ENCODE data around the gene CLCNKB. TPM values are rescaled to one million over a fixed set of nuclear protein-coding genes. Genes with fewer than 3 reads are reported as not detected.

CLCNKB gene
- total and polyA plus RNA-seq, 4 donors, result 0.06 to 1.9 (median 0.29) TPM

GRCh38 chr1:16081636-16082035 is 38.1 kb downstream of the CLCNKB start:
- 86 to 93% methylated on average over 9 of the region's 9 CpGs for WGBS, 2 donors
- DNase-seq (no peak), ATAC-seq (ENCODE audit: insufficient read depth, low FRiP score) (no peak)
- no peaks in the 10 kb centered on the region for H3K27me3 ChIP-seq (ENCODE audit: control insufficient read depth in 3 of 3, insufficient read depth in 3 of 3, low read length in 2 of 3)
- TF ChIP-seq CTCF (IDR thresholded peaks at IDR 0.05; ENCODE audit: control extremely low read depth, extremely low read depth), result no peak
- H3K9me3 ChIP-seq (ENCODE audit: control insufficient read depth in 4 of 4, insufficient read depth in 3 of 4, low read length in 3 of 4), result no peaks in the 10 kb centered on the region
- no peaks in the 10 kb centered on the region for H3K36me3 ChIP-seq (ENCODE audit: control insufficient read depth in 4 of 4, insufficient read depth in 4 of 4, low read length in 4 of 4)
- no peak overlapping the region for H3K4me3 ChIP-seq
- H3K9ac ChIP-seq (ENCODE audit: insufficient read depth in 1 of 2, low read length in 2 of 2), result no peak overlapping the region
- H3K27ac ChIP-seq (ENCODE audit: low read depth in 1 of 2, low read length in 1 of 2), result no peak overlapping the region
- H3K4me1 ChIP-seq (ENCODE audit: control insufficient read depth in 5 of 5, insufficient read depth in 5 of 5, low read length in 5 of 5), result peaks cover 0 to 4% (median 0%) of the 10 kb centered on the region in 5 donors

GRCh38 chr1:16082283-16083038 is 38.9 kb downstream of the CLCNKB start:
- ATAC-seq (ENCODE audit: insufficient read depth, low FRiP score) (no peak), DNase-seq (peak in 2 of 3 donors; percentile 51 to 57)
- Histone ChIP-seq H3K27ac (ENCODE audit: low read depth in 1 of 2, low read length in 1 of 2) (no peak overlapping the region), H3K36me3 (ENCODE audit: control insufficient read depth in 4 of 4, insufficient read depth in 4 of 4, low read length in 4 of 4) (no peaks in the 10 kb centered on the region), H3K4me1 (ENCODE audit: control insufficient read depth in 5 of 5, insufficient read depth in 5 of 5, low read length in 5 of 5) (peaks cover 0 to 4% (median 0%) of the 10 kb centered on the region in 5 donors), H3K4me3 (no peak overlapping the region), H3K9me3 (ENCODE audit: control insufficient read depth in 4 of 4, insufficient read depth in 3 of 4, low read length in 3 of 4) (no peaks in the 10 kb centered on the region), H3K27me3 (ENCODE audit: control insufficient read depth in 3 of 3, insufficient read depth in 3 of 3, low read length in 2 of 3) (no peaks in the 10 kb centered on the region), H3K9ac (ENCODE audit: insufficient read depth in 1 of 2, low read length in 2 of 2) (no peak overlapping the region)
- 67 to 75% methylated on average over 9 of the region's 9 CpGs for WGBS, 2 donors
- TF ChIP-seq CTCF (IDR thresholded peaks at IDR 0.05; ENCODE audit: control extremely low read depth, extremely low read depth), result peak; percentile 87

- no peak overlapping the region for H3K9ac ChIP-seq (ENCODE audit: insufficient read depth in 1 of 2, low read length in 2 of 2)
- ATAC-seq (ENCODE audit: insufficient read depth, low FRiP score) (no peak), DNase-seq (no peak)
- 62 to 73% methylated on average over 5 of the region's 5 CpGs for WGBS, 2 donors
- peaks cover 0 to 5% (median 0%) of the 10 kb centered on the region in 5 donors for H3K4me1 ChIP-seq (ENCODE audit: control insufficient read depth in 5 of 5, insufficient read depth in 5 of 5, low read length in 5 of 5)
- TF ChIP-seq CTCF (IDR thresholded peaks at IDR 0.05; ENCODE audit: control extremely low read depth, extremely low read depth), result no peak
- H3K27me3 ChIP-seq (ENCODE audit: control insufficient read depth in 3 of 3, insufficient read depth in 3 of 3, low read length in 2 of 3), result no peaks in the 10 kb centered on the region
- H3K27ac ChIP-seq (ENCODE audit: low read depth in 1 of 2, low read length in 1 of 2), result no peak overlapping the region
- H3K9me3 ChIP-seq (ENCODE audit: control insufficient read depth in 4 of 4, insufficient read depth in 3 of 4, low read length in 3 of 4), result no peaks in the 10 kb centered on the region
- H3K4me3 ChIP-seq, result no peak overlapping the region
- no peaks in the 10 kb centered on the region for H3K36me3 ChIP-seq (ENCODE audit: control insufficient read depth in 4 of 4, insufficient read depth in 4 of 4, low read length in 4 of 4)
Measured at GRCh38 chr1:16083486-16083885, 39.9 kb downstream of the CLCNKB start.

Measured in lung (tissue), 12 donors.